GM18511 (cell line): ENCODE data around the gene USB1.
"Not testable (repeated sequence)": the region's sequence is repeated elsewhere in the genome, so short reads cannot be mapped to it uniquely, and the experiment has no call there.

Experiments used
- ATAC-seq: cut with Tn5 transposase; IDR thresholded peaks from one replicate; pipeline ENCODE4 v1.9.1; 2021; ENCODE audit warnings: mild to moderate bottlenecking, moderate library complexity; ENCODE audit not compliant: unreplicated experiment

USB1 gene

DNA sequence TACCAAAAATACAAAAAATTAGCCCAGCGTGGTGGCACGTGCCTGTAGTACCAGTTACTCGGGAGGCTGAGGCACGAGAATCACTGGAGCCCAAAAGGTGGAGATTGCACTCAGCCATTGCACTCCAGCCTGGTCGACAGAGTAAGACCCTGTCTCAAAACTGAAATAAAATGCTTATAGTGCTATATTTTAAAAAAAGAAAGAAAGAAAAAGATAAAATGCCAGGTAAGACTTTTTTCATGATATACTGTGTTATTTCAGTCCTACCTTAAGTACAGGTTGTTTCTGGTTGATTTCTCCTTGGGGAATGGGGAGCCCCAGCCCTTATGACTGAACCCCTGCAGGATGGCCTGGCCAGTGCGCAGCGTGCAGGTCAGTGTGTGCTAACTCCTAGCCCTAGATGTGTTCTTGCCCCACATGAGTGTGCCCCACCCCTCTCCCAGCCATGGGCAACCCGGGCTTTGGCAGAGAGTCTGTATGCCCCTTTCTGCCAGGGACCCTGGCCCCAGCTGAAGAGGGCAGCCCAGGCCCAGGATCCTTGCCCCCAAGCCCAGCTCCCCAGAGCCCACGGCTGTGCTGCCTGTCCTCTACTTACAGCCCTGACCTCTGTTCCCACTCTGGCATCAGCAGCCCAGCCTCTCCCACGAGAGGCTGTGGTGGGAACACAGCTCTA lies 31.6 kb upstream of the USB1 start:
- ATAC-seq, result no peak

DNA sequence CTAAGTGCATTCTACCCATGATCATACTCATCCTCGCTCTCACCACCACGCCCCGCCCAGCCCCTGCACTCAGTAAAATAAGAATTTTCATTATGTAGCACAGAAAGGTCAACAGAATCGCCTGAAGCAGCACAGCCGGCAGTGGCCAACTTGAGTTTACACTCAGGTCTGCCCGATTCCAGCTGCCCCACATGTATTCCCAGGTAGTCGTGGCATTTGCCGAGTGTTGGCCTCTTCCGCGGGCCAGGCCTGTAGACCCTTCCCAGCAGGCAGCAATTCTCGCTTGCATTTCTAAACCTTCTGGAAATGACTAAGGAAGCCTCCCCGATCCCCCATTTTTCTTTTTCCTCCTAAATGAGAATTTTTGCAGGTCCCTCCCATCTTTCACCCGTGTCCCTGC lies 30.9 kb upstream of the USB1 start:
- no peak for ATAC-seq

- ATAC-seq, result no peak
These were observed 30.2 kb upstream of the USB1 start, which contains the start of gene CNGB1 for GRCh38 chr16:57970970-57971369. Gene CNGB1 (minus strand): TSS chr16:57971128. CDS start chr16:57967286, 3,842 bp downstream.

DNA sequence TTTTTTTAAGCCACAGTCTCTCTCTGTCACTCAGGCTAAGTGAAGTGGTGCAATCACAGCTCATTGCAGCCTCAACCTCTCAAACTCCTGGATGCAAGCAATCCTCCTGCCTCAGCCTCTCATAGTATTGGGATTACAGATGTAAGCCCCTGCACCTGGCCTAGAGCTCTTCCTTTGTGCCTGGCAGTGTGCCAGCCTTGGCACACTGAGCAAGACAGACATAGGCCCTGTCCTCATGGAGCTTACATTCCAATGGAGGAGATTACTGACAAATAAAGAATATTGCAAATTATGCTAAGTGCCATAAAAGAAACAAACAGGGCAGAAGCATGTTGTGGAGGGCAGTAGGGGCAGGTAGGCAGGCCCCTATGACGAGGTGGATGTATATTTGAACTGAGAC lies 29.4 kb upstream of the USB1 start:
- ATAC-seq, result no peak

GRCh38 chr16:57972306-57972705 lies 28.9 kb upstream of the USB1 start:
- ATAC-seq, result no peak

GRCh38 chr16:57976331-57976796 lies 24.8 kb upstream of the USB1 start:
- ATAC-seq, result no peak

- ATAC-seq, result no peak
These were observed 23.7 kb upstream of the USB1 start for GRCh38 chr16:57977418-57978069.

- not testable (repeated sequence) for ATAC-seq
These were observed 23.1 kb upstream of the USB1 start for GRCh38 chr16:57978070-57978465.

GRCh38 chr16:57979006-57979585 lies 22.1 kb upstream of the USB1 start:
- no peak for ATAC-seq

DNA sequence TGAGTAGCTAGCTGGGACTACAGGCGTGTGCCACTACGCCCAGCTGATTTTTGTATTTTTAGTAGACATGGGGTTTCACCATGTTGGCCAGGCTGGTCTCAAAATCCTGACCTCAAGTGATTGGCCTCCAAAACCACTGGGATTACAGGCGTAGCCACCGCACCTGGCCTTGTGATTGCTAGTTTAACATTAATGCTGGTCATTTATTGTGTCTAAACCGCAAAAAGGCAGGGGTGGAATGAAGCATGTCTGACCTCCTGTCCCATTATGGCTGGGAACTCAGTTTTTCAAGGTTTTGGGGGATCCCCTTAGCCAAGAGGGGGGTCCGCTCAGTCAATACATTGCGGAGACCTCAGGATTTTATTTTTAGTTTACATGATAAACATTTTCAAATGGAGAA lies 19.6 kb upstream of the USB1 start:
- no peak for ATAC-seq

GRCh38 chr16:57982385-57982784 lies 18.8 kb upstream of the USB1 start:
- ATAC-seq, result no peak

- peak; percentile 69 for ATAC-seq
These were observed 16.6 kb upstream of the USB1 start for GRCh38 chr16:57984443-57985203.

- ATAC-seq, result peak; percentile 20
These were observed 15.7 kb upstream of the USB1 start for GRCh38 chr16:57985204-57986181.

DNA sequence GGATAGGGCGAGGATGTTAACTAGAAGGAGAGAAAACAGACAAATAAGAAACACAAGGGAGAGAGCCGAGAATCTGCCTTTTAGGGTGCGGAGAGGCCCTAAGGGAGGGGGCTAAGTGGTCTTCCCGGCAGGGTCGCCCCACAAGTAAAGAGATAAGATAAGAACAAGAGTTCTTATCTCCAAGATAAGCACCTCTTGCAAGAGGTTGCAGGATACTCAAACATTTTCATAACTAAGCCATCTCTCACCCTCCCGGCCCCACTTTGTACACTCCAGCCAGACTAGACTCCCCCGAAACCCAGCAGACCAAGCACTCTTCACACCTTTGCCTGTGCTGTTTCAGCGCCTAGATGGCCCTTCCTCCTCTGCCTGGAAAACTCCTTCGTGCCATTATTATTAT lies 15.0 kb upstream of the USB1 start:
- ATAC-seq, result no peak

DNA sequence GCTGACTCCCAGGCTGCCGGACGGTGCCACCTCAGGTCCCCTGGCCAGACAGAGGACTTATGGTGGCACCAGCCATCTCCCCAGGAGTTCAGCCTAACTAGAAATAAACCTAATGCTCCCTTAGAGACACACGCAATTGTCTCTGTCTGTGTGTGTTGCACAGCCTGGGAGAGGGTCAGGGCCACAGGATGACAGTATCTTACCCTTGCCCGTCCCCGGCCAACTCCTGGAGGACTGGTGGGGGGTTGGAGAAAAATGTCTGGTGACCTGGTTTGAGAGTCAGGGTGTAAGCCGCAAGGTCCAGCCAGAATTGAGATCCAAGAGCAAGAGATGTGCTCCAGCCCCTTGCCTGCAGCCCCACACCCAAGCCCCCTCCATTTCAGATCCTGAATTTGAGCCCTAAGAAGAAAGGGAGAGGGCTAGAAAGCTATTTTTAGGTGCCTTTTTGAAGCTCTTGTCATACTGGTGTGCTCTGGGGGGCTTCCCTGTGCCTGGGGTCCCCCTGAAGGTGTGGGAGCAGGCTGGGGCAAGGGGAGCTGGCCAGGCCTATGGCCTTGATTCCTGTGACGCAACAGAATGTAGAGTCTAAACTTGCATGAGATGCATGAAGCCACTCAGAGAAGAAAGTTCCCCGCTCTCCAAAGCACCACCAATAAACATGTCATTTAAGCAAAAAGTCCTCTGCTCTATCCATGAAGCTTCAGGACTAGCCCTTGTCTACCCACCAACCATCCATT lies 13.6 kb upstream of the USB1 start:
- ATAC-seq, result no peak

- ATAC-seq, result no peak
These were observed 12.3 kb upstream of the USB1 start for GRCh38 chr16:57988929-57989328.

DNA sequence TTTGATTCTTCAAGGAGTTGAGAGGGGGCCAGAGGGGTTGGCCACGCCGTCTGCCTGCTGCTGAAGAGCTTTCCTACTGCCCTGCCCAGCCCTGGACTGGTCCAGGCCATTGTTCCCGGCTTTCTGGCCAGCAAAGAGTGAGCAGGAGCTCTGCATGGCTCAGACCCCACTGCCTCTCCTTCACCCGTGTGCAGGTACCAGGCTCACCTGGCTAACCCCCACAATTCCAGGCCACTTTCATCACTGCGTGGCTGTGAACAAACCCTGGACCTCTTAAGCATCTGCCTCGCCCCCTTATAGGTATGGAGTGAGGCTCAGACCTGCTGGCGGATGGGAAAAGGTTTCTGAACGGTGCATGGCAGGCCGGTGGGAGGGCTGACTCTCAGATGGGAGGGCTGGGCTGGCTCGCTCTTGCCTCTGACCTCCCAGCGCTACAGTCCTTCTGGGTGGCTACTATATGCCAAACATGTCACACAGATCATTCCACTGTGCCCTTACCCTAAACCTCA lies 9.6 kb upstream of the USB1 start:
- ATAC-seq, result no peak

GRCh38 chr16:57992084-57992483 lies 9.1 kb upstream of the USB1 start:
- ATAC-seq, result no peak

DNA sequence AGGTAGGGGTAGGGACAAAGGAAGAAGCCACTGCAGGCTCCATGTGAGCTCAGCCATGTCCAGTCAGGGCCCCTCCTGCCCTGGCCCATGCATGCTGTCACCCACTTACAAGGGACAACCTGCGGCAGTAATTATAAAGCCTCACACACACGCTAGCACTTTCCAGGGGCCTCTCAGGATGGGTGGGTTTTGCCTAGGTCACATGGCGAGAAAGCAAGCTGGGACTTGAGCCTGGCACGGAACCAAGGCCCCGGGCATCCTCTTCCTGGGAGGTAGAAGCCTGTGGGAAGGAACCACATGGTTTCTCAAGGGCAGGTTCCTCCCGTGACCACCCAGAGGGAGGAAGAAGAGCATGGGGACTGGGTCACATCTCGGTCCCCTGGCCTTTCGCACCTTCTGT lies 7.8 kb upstream of the USB1 start:
- no peak for ATAC-seq
